Parathyroid adenoma (tissue), 2 donors: Measurements from ENCODE around the gene NLRP14.

ENCODE experiments used
- H2AFZ ChIP-seq: fragments of 300-600 bp; sonication (generic); one replicate; pipeline ENCODE4 v1.7.0; 2017; ENCODE audit warnings: antibody characterized with exemption, mild to moderate bottlenecking
- H3K27ac ChIP-seq: fragments of 300-600 bp; sonication (generic); one replicate; pipeline ENCODE4 v1.7.0; 2017
- H3K27me3 ChIP-seq: fragments of 300-600 bp; sonication (generic); one replicate; pipeline ENCODE4 v1.7.0; 2017; ENCODE audit warnings: low read length; ENCODE audit not compliant: control insufficient read depth, insufficient read depth
- H3K36me3 ChIP-seq: fragments of 300-600 bp; sonication (generic); one replicate; pipeline ENCODE4 v1.7.0; 2017; ENCODE audit warnings: low read length; ENCODE audit not compliant: control insufficient read depth, insufficient read depth
- H3K4me1 ChIP-seq: fragments of 300-600 bp; sonication (generic); one replicate; pipeline ENCODE4 v1.7.0; 2017; ENCODE audit warnings: control low read depth
- H3K4me2 ChIP-seq: fragments of 300-600 bp; sonication (generic); one replicate; pipeline ENCODE4 v1.7.0; 2017; ENCODE audit warnings: low read length
- H3K4me3 ChIP-seq: fragments of 300-600 bp; sonication (generic); one replicate; pipeline ENCODE4 v1.7.0; 2017; ENCODE audit warnings: low read depth, low read length
- H3K79me2 ChIP-seq: fragments of 300-600 bp; sonication (generic); one replicate; pipeline ENCODE4 v1.7.0; 2017; ENCODE audit warnings: control low read depth
- H3K9ac ChIP-seq: fragments of 300-600 bp; sonication (generic); one replicate; pipeline ENCODE4 v1.7.0; 2017; ENCODE audit warnings: mild to moderate bottlenecking
- H3K9me3 ChIP-seq: fragments of 300-600 bp; sonication (generic); one replicate; pipeline ENCODE4 v1.7.0; 2017; ENCODE audit warnings: low read length; ENCODE audit not compliant: control insufficient read depth
- CTCF ChIP-seq: fragments of 300-600 bp; sonication (generic); IDR thresholded peaks from one replicate; pipeline ENCODE4 v1.7.0; 2017; ENCODE audit warnings: antibody characterized with exemption, mild to moderate bottlenecking
- donor health status: primary hyperparathyroidism.

The NLRP14 gene

GRCh38 chr11:7089328-7090251, 69.3 kb downstream of the NLRP14 start:
- Histone ChIP-seq H3K4me1 (no peaks in the 10 kb centered on the region), H3K9me3 (no peaks in the 10 kb centered on the region), H3K4me2 (no peak overlapping the region), H3K27ac (no peak overlapping the region), H3K4me3 (no peak overlapping the region), H3K9ac (no peak overlapping the region), H3K27me3 (no peaks in the 10 kb centered on the region), H3K79me2 (no peaks in the 10 kb centered on the region), H3K36me3 (no peaks in the 10 kb centered on the region), H2AFZ (no peak overlapping the region)
- no peak for TF ChIP-seq CTCF

GRCh38 chr11:7098235-7098832, 78.1 kb downstream of the NLRP14 start:
- Histone ChIP-seq H3K79me2 (no peaks in the 10 kb centered on the region), H3K4me1 (no peaks in the 10 kb centered on the region), H2AFZ (no peak overlapping the region), H3K4me3 (no peak overlapping the region), H3K9ac (no peak overlapping the region), H3K9me3 (no peaks in the 10 kb centered on the region), H3K27ac (no peak overlapping the region), H3K4me2 (no peak overlapping the region), H3K36me3 (no peaks in the 10 kb centered on the region), H3K27me3 (no peaks in the 10 kb centered on the region)
- peak; percentile 29 for TF ChIP-seq CTCF

GRCh38 chr11:7115780-7116179, 95.5 kb downstream of the NLRP14 start:
- no peak for TF ChIP-seq CTCF
- Histone ChIP-seq H3K9ac (no peak overlapping the region), H3K4me3 (no peak overlapping the region), H2AFZ (no peak overlapping the region), H3K9me3 (no peaks in the 10 kb centered on the region), H3K4me1 (no peaks in the 10 kb centered on the region), H3K4me2 (no peak overlapping the region), H3K27ac (no peak overlapping the region), H3K36me3 (no peaks in the 10 kb centered on the region), H3K27me3 (no peaks in the 10 kb centered on the region), H3K79me2 (no peaks in the 10 kb centered on the region)

DNA sequence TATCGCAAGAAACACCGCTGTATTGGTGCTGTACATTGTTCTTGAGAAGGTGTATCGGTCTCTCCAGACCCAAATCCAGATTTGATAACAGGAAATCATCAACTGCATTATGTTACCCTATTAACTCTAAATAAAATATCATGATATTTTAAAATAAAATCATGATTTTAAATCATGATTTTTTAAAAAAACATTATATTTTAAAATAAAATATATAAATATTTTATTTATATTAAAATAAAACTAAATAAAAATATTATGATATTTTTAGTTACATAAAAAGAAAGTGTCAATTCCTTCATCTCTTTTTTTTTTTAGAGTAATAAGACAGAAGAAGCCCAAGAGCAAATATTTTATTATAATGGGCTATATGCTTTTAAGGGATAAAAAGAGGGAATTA, 96.1 kb downstream of the NLRP14 start:
- H3K9ac ChIP-seq: no peak overlapping the region
- H3K79me2 ChIP-seq: no peaks in the 10 kb centered on the region
- H2AFZ ChIP-seq: no peak overlapping the region
- no peak for TF ChIP-seq CTCF
- no peak overlapping the region for H3K27ac ChIP-seq
- H3K4me3 ChIP-seq: no peak overlapping the region
- no peaks in the 10 kb centered on the region for H3K36me3 ChIP-seq
- H3K4me1 ChIP-seq: no peaks in the 10 kb centered on the region
- H3K27me3 ChIP-seq: no peaks in the 10 kb centered on the region
- no peaks in the 10 kb centered on the region for H3K9me3 ChIP-seq
- no peak overlapping the region for H3K4me2 ChIP-seq
